CD4-positive, alpha-beta T cell treated with Interleukin-1 beta for 1 hour (primary cell): ENCODE results near the gene MACROD2.
"Not testable (repeated sequence)": the region's sequence is repeated elsewhere in the genome, so short reads cannot be mapped to it uniquely, and the experiment has no call there.

Experiments
- DNase-seq, 2 donors: peaks; one replicate each; pipeline ENCODE4 v3.0.0-alpha.2; 2020 to 2022

Gene MACROD2

DNA sequence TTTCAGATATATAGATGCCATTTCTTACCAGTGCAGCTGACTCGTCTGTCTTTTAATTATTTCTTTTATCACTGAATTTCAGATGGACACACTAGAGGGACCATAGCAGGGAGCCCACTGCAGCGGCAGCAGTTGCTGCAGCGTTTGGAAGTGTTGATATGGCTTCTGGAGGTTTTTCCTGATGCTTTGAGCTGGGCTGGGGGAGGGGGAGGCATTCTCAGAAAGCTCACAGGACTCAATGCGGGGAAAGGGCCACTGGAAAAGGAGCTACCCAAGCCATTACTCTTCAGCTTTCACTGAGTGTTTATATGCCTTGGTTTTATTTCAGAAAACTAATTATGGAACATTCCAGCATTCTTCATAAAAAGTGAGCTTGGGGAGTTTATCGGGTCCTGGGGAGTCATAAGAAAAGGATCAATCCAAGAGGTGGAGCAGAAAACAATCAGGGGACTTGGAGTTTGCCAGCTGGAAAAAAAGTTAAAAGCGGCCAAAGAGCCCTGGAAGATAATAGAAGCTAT is 1082.5 kb downstream of the MACROD2 start:
- DNase-seq: no peak

DNA sequence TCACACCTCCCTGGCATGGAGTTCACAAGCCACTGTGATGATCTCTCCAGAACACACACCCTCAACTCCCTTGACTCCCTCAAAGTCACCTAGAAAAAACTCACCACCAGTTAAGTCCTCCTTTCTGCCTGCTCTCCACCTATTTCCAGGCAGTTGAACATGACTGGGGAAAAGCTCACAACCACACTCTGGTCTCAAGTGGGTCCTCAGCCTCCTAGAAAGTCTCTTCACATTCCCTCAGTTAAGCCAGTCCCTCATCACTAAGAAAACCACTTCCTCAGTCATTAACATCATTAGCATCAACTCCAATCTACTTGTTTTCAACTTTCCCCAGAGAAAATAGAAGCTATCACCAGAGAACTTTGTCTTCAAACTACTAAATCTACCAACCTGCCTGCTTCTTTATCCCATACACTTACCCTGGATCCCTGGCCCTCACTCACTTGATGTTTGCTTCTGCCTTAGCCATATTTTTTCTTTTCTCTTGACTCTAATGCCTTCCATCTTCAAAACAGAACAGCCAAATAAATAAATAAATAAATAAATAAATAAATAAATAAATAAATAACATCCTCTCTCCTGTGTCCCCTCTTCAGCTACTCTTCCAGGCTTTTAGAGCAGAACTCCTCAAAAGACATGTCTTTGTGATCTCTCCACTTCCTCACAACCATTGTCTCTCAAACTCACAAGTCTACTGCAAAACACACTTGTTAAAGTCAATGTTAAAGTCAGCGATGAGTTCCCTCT is 1084.5 kb downstream of the MACROD2 start:
- no peak for DNase-seq

DNA sequence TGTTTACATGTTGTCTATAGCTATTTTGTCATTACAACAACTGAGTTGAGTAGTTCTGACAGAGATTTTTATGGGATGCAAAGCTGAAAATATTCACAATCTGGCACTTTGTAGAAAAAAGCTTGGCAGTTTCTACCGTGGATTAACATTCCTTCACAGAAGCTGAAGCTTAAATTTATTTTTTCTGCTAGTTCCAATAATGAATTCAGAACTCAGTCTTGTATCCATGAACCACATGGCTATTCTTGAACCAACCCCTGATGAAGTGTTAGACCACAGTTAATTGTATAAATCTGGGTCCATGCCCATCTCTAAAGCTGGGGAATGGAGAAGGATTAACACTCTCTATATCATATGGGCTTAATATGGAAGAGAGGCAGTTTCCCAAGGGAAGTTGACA is 1085.9 kb downstream of the MACROD2 start:
- DNase-seq: no peak

DNA sequence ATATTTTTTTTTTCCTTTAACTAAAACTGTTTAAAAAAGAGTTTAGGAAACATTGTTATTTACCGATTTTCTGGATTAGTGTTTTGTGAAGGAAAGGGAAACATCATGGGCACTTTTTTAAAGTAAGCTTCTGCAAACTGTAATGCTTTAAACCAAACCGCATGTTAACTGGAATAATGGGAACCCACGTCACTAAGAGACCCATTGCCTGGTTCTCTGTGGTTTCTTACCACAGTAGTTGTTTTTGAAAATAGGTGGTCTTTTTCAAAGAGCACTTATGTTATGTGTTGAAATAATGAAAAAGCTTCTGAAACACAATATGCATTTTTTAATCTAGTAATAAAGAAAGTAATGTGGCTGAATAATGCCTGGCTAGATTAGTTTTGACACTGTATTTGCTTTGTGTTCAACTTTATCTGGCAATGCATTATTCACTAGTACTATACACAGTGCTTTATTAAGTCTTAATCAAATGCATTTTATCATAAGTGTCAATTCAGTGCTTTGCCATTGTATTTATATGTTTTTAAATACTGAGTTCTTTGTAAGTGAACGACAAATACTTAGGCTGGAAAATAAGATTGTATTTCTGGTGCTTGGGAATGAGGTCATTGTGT is 1096.2 kb downstream of the MACROD2 start:
- DNase-seq: no peak

DNA sequence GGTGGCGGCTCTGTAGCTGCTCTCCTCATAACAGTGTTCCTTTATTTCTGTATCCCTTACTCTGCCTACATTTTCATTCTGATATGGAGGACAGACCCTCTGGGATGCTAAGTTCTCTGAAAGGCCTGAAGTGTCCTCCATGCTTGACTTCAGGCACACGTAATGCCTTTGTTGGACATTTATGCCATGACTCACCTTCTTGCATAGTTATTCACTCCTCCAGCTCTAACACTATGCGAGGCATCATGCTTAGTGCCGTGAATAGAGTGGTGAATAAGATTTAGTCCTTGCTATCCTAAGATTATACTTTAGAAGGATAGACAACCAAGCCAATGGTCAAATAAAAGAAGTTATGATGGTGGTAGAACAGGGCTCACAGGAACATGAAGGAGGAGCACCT is 1103.0 kb downstream of the MACROD2 start:
- DNase-seq: no peak

DNA sequence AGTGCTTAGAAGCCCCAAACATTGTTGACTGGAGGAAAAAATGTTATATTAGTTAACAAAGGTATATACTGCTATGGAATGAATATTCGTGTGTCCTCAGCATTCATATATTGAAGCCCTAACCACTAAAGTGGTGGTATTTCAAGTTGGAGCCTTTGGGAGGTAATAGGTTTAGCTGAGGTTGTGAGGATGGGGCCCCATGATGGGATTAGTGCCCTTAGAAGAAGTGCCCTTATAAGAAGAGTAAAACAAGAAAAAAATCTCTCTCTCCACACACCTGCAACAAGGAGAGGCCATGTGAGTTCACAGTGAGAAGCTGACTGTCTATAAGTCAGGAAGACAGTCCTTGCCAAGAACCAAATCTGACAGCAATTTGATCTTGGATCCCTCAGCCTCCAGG is 1103.8 kb downstream of the MACROD2 start:
- DNase-seq: no peak

DNA sequence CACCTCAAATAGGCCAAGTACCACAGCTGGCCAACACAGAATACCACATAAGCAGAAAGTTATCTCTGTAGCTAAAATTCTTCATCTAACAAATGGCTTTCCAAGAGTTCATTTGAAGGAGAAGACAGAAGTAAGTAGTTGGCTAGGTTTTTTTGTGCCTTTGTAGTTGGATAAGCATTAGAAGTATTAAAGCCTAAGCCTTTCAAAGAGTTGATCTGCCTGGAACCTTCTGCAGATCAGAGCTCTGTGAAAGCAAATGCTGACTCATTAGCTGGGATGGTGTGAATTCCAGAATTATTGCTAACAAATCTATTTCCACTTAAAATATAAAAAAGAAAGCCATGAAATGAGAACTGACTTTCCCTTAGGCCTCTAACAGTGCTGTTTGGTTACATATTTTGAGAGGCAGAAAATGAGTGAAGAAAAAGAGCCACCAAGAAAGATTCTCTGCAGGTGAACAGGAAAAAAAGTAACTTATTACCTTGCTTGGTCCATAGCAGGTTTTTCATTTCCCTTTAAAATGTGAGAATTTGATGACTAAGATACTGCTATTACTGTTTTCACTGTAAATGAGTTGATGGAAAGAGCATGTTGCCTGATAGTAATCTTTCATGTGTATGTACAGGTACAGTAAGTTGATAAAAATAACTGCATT is 1105.3 kb downstream of the MACROD2 start:
- DNase-seq: no peak

DNA sequence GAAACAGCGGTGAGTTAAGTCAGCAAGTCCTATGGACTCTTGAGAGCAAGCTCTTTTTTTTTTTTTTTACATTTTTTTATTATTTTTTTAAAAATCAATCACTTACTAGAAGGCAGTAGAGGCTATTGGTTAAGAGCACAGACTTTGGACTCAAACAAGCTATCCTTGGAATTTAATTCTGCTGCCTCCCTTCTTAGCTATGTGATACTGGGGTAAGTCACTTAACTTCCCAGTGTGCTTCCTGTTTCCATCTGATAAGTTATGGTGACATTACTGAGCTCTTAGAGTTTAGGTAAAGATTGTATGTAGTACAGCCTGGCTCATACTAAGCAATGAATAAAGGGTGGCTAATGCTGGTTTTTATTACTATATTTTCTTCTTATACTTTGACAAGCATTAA is 1112.6 kb downstream of the MACROD2 start:
- DNase-seq: no peak

DNA sequence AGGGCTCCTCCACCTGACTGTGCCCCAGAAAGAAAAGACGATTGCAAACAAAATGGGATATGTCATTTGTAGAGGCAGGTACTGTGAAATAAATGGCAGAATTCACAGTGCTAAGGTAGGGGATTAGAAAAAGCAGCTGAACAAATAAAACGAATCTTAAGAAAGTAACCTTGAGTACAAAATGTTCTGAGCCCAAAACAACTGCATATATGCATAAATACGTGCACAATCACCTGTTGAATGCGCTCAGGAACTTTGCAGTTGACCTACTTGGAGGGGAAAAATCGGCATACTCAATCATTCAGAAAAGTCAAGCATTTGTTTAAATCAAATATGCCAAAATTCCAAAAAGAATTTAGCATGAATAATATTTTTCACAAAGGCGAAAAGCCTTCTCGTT is 1114.2 kb downstream of the MACROD2 start:
- DNase-seq: no peak

DNA sequence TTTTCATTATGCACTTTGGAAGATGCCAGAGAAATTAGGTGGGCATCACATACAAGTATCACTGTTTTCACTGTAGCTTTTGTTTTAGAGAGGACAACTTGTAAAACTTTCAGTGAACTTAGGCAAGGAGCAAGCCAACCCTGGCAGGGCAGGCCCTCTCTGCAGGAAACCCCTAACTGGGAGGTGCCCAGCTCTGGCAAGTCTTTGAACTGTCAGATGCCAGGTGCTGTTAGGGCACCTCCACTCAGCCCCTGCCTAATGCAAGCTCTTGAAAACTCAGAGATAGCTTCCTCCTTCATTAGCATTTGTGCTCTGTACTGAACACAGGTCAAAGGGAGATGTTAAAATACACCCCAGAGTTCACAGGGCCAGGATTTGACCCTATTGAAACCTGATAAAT is 1116.3 kb downstream of the MACROD2 start:
- no peak for DNase-seq

DNA sequence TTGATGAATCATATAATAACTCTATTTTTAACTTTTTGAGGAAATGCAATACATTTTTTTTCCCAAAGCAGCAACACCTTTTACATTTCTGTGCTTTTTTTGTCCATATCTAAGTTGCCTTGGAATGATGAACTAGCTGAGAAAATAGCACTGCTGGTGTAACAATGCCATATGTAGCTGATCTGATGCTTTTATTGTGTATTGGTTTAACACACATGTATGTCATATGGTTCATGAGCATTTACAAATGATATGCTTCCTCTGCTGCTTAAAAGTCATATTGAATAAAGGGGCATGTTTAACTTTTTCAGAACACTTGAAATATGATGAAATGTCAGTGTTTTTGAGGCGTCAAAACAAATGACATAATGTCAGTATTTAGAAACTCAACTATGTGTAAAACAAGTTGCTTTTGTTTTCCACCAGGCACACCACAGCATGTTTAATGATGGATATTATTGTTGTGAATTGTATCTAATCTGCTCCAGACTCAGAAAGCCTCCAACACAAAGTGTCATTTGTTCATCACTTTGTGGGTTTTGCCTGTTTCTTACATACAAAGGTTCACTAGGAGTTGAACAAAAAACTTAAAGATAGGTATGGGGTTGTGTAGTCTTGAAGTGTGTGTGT is 1117.9 kb downstream of the MACROD2 start:
- DNase-seq: no peak

DNA sequence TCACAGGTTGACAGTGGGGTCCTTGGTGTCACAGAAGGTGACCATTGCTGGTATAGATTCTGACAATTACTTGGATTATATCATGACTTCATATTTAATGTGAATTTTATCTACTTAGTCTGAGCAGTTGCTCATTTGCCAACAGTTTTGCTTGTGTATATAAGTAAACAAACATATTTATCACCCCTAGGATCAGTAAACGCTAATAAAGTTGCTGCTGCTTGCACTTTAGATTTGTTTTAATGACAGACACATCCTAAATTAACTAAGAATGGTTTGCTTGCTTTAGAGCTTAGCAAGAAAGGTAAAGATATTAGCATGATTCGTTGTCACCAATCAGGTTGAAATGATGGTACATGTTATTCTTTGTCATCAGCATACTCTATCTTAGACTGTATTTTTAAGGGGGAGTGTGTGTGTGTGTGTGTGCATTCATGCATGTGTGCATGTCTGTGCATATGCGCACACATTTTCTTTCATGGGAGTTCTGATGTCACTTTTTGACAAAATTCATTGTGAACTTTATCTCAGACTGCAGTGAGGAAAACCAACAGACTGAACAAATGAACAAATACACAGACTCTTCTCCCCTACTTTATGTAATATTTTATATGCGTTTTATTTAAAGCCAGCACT is 1124.7 kb downstream of the MACROD2 start:
- no peak for DNase-seq

DNA sequence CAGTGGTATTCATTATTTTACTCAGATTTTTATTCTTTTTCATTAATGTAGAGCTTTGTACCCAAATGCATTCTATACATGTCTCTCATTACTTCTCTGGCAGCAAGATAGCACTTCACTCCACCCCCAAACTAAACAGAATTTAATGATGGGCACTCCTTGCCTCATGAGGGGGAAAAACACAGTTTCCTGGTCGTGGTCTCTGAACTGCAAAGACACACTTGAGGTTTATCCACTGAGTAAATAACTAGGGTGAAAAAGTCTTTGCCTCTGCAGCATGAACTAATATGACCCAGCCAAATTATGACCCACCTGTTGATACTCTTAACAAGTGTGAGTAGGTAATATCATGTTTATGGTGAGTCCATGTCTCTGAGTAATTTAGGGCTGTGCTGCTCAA is 1127.3 kb downstream of the MACROD2 start:
- DNase-seq: no peak

DNA sequence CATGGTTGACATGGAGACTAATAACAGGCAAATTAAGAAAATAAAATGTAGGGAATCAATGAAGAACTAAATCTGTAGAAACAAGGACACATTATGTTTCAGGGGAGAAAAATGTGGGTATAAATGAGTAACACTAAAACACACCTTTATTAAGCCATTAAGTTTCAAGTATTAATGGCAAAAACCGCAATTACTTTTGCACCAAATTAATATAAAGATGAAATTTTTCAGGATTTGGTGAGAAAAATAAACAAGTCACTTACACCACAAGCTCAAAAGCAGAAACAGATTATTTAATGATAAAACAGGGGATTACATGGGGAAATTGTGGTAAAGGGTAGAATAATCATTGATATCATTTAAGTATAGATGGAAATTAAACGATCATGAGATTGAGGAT is 1135.9 kb downstream of the MACROD2 start:
- DNase-seq: no peak

DNA sequence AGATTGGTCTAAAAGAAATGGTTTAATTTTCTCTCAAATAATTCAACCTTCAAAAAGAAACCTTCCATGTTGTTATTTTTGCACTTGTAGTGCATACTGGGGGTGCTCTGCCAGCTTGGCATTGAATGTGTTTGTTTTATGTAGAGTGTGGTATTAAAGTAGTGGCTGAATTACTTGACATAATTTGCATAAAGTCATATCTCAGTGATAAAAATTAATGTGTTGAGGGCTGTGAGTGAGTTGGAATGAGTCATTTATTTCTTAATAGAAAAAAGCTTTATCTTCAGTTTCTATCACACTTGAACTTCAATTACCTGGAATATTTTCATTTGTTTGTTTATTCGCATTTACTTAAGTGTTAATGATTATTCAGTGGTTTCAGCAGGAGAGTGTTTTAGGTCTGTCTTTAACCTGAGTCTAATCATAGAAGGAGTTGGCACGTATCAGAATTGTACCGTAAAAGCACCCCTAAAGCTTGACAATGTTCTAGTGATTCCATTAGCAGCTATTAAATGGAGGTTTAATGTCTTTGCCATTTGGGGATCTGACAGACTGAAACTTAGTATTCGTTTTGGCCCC is 1143.3 kb downstream of the MACROD2 start:
- no peak for DNase-seq

DNA sequence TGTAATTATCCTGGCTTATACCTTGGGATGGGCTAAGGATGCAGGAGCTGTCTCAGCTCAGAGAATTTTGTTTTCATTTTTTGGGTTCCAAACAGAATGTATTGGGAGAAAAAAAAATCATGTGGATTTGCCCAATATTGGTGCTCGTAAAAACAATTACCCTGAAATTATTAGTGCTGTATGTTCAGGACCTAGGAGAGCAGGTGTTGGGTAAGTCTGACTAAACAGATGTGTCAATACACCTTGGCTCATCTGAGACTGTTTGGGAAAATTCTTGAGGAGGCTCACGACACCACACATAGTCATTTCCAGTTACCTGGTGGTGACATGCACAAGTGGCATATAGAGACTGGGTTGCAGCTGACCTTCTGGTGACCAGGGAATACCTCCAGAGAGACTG is 1144.2 kb downstream of the MACROD2 start:
- DNase-seq: no peak

DNA sequence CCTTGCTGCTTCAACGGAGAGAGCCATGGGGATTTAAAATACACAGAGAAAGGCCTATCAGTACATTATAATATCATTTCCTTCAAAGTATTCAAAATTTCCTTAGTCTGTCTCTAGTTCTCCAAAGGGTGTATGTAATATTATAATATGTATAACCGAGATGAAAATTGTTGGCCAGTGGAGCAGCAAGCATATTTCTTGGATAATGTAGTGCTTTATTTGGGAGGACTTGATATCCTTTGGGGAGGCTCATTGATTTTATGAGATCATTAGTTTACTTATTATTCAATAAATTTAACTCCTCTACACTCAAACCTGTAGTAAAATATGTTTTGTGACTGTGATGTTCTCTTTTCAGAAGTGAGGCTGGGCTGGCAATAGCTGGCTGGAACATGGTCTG is 1145.0 kb downstream of the MACROD2 start:
- DNase-seq: no peak

DNA sequence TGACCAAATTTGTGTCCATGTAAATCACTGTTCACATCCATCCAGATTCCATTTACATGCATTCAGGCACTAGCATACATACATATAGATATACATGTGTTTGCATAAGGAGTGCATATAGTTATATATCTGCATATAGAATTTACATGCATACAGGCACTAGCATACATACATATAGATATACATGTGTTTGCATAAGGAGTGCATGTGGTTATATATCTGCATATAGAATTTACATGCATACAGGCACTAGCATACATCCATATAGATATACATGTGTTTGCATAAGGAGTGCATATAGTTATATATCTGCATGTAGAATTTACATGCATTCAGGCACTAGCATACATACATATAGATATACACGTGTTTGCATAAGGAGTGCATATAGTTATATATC is 1145.6 kb downstream of the MACROD2 start:
- DNase-seq: not testable (repeated sequence)

DNA sequence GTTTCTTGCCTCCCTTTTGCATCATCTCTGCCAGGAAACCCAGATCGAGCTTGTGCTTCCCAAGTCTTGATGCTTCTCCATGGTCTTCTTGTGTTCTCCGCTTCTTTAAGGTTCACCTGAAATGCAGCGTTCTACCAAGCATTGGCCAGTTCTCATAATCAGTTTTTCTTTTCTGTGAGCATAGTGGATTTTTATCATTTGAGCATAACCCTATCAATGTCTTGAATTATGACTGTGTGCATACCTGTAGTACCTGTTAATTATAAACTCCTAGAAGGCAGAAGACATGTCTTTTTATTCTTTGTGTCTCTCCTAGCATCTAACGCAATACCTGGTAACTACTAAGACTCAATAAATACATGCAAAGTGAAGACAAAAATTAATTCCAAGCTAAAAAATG is 1146.5 kb downstream of the MACROD2 start:
- DNase-seq: no peak

DNA sequence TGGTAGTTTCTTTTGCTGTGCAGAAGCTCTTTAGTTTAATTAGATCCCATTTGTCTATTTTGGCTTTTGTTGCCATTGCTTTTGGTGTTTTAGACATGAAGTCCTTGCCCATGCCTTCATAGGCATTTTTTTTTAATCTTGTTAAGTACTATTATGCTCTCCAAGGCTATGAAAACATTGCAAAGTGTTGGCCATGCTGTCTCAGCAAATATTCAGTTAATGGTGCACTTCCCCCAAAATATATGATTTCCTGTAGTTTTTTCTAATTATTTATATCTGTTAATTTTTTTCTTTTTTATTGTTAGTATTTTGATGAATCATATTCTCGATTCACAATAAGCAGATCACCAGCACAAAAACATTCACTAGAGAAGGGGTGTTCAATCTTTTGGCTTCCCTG is 1148.2 kb downstream of the MACROD2 start:
- no peak for DNase-seq

DNA sequence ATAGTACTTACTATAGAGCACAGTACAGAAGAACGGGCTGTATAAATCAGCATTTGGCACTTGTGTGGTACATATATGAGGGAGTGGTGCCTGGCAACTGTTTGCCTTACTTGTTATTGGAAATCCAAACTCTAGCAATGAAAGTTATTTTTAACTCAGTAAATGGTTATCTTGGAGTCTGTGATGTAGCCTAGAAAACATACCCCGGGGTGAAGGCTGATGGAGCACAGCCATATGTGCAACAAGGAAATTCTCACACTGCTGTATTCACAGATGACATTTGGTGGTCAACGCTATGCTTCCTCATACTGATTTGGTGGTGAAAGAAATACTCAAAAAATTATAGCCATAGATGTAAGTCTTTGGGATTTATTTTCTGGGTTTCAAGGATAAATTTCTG is 1149.6 kb downstream of the MACROD2 start:
- DNase-seq: no peak

DNA sequence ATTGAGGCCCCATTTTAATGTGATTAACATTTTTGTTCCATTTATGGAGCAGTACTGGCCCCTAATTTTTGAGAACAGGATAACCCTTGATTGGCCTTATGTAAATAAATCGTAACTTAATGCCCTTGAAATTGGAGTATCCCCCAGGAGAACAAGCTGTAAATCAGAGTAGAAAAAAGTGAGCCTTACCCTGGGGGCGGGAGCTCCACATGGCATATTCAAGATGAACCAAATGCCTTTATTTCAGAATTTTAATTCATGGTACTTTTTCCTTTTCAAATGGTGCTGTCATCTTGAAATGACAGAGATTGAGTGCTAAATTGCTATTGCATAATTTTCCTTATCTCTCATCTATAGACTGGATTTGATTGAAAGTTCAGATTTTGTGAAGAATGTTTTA is 1151.6 kb downstream of the MACROD2 start:
- DNase-seq: no peak

DNA sequence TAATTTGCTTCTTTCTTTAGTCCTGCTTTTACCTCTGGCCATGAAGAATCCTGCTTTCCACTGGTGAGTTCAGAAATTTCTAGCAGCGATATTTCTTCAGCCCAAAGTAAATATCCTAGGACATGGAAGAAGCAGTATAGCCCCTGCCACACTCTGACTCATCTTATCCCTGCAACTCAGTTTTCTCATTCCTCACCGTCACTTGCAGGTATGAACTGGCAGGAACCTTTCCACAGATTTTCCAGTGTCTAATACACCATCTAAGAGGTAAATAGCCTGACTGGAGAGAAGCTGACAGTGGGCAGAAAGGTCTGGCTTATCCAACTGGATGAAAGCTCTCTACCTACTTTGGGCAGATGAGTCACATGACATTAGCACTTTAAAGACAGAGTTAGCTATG is 1158.8 kb downstream of the MACROD2 start:
- no peak for DNase-seq
